ENCODE results near the gene HBP1.

HBP1 gene, protein sequence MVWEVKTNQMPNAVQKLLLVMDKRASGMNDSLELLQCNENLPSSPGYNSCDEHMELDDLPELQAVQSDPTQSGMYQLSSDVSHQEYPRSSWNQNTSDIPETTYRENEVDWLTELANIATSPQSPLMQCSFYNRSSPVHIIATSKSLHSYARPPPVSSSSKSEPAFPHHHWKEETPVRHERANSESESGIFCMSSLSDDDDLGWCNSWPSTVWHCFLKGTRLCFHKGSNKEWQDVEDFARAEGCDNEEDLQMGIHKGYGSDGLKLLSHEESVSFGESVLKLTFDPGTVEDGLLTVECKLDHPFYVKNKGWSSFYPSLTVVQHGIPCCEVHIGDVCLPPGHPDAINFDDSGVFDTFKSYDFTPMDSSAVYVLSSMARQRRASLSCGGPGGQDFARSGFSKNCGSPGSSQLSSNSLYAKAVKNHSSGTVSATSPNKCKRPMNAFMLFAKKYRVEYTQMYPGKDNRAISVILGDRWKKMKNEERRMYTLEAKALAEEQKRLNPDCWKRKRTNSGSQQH

GRCh38 chr7:107168233-107169119 lies at the start of gene HBP1:
TSS of gene HBP1 (plus strand) at chr7:107169003. CDS start at chr7:107179894, 10,891 bp downstream.
- TF ChIP-seq, protein P1, sequence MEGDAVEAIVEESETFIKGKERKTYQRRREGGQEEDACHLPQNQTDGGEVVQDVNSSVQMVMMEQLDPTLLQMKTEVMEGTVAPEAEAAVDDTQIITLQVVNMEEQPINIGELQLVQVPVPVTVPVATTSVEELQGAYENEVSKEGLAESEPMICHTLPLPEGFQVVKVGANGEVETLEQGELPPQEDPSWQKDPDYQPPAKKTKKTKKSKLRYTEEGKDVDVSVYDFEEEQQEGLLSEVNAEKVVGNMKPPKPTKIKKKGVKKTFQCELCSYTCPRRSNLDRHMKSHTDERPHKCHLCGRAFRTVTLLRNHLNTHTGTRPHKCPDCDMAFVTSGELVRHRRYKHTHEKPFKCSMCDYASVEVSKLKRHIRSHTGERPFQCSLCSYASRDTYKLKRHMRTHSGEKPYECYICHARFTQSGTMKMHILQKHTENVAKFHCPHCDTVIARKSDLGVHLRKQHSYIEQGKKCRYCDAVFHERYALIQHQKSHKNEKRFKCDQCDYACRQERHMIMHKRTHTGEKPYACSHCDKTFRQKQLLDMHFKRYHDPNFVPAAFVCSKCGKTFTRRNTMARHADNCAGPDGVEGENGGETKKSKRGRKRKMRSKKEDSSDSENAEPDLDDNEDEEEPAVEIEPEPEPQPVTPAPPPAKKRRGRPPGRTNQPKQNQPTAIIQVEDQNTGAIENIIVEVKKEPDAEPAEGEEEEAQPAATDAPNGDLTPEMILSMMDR (conservative IDR thresholded peaks at IDR 0.05; ENCODE audit: low read depth, low read length): no peak
- DNase-seq (ENCODE audit: low read depth): peak; percentile 100
- peak within 1 kb of the TSS; percentile 92 for H3K4me3 ChIP-seq (ENCODE audit: low read depth, low read length)

DNA sequence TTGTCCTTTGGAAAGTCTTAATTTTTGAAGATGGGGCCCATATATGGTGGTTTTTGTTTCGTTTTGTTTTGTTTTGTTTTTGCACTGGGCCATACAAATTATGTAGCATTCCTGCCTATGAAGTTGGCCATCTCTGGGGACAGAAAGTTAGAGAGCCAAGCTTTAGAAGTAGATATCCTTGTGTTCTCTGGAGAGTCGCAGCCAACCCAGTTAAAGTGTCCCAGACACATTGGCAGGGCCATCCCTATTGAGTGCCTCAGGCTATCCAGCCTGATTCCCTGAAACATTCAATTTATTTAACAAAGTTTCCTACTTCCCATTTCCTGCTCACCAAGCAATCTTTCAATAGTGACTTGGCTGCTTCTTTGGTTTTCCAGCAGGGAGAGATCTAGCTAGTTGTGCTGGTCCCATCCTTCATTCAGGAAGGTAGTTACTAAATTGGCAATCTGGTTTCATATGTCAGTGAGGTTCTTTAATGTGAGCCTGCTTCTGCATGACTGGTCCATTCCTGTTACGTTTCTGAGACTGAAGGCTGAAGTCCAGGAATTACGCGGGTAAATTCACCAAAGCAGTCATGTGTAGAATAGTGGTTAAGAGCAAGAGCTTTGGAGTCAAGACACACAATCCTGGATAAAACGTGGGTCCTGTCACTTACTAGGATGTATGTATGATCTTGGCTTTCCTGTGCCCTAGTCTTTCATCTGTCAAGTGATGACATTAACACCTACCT lies 49.3 kb upstream of the HBP1 start:
- TF ChIP-seq, protein P1 (conservative IDR thresholded peaks at IDR 0.05; ENCODE audit: low read depth, low read length): no peak
- no peak for DNase-seq (ENCODE audit: low read depth)
- H3K4me3 ChIP-seq (ENCODE audit: low read depth, low read length): no peak overlapping the region

- TF ChIP-seq, protein P1 (conservative IDR thresholded peaks at IDR 0.05; ENCODE audit: low read depth, low read length): no peak
- DNase-seq (ENCODE audit: low read depth): peak; percentile 67
- no peak overlapping the region for H3K4me3 ChIP-seq (ENCODE audit: low read depth, low read length)
Observed at GRCh38 chr7:107122486-107122911, 46.3 kb upstream of the HBP1 start.

- no peak for DNase-seq (ENCODE audit: low read depth)
- TF ChIP-seq, protein P1 (conservative IDR thresholded peaks at IDR 0.05; ENCODE audit: low read depth, low read length): no peak
- H3K4me3 ChIP-seq (ENCODE audit: low read depth, low read length): no peak overlapping the region
Observed at GRCh38 chr7:107123392-107123791, 45.4 kb upstream of the HBP1 start.

DNA sequence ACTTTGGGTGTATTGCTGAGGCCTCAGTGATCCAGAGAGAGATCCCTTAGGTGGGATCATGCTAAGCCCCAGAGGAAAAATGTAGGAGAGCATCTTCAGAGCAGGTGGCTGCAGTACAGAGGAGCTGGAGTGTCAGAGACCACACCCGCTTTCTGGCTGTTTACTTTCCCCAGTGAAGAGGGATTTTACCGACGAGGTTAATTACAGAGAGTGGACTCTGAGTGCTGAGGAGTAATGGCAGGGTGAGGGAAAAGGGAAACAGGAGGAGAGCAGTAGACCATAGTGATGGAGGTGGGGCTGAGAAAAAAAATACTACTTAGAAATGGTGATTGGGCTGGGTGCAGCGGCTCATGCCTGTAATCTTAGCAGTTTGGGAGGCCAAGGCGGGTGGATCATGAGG lies 43.3 kb upstream of the HBP1 start:
- H3K4me3 ChIP-seq (ENCODE audit: low read depth, low read length): no peak overlapping the region
- TF ChIP-seq, protein P1 (conservative IDR thresholded peaks at IDR 0.05; ENCODE audit: low read depth, low read length): no peak

DNA sequence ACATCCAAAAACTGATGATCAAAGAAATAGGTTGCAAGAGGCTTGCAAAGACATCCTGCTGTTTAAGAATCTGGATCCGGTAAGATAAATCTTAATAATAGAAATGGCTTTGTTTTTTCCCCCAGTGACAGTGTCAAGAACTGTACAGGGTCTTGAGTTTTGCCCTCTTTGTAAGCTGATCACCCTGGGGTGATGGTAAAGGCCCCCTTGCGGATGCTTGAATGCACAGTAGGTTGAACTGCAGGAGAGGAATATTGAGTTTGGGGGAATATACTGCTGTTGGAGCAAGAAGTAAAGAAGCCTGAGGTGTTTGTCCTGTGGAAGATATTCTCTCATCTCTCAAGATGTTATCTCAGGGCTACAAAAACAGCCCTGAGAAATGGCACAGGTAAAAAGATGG lies 40.6 kb upstream of the HBP1 start:
- TF ChIP-seq, protein P1 (conservative IDR thresholded peaks at IDR 0.05; ENCODE audit: low read depth, low read length): no peak
- no peak overlapping the region for H3K4me3 ChIP-seq (ENCODE audit: low read depth, low read length)
- DNase-seq (ENCODE audit: low read depth): no peak

More for the DNA sequence above, 43.3 kb upstream of the HBP1 start:
- DNase-seq (ENCODE audit: low read depth): no peak

All from choroid plexus epithelial cell (primary cell).